HepG2 (cell line): ENCODE data around the gene UBE2E1.

Experiments used
- JUND ChIP-seq: sonication (generic); formaldehyde crosslinking; IDR thresholded peaks from 2 replicates; pipeline ENCODE4 v1.8.0; 2022; ENCODE audit warnings: mild to moderate bottlenecking, missing genetic modification reagents
- TBL1XR1 ChIP-seq: fragments of 150-350 bp; IDR thresholded peaks from 2 replicates; pipeline ENCODE4 v1.6.1; 2014; ENCODE audit warnings: borderline replicate concordance, low read length; ENCODE audit not compliant: partially characterized antibody

DNA sequence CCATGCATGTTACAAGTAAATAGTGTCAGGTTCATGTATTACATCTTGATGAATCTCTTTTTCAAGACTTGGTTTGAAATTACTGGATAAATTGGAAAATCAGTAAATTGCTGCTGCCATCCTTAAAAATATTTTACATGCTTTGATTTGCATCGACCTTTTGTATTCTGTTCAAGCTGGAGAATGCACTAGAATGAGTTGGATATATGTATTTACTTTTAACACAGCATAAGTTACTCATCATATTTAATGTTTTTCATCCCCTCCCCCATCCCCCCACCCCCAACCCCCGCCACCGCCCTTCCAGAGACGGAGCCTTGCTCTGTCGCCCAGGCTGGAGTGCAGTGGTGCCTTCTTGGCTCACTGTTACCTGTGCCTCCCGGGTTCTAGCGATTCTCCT is 16.8 kb downstream of the UBE2E1 start:
- TF ChIP-seq JUND (CRISPR knock-in tag): no peak
- no peak for TF ChIP-seq TBL1XR1
